IMR-90 (cell line): ENCODE measurements around the gene CLASRP. TPM values are rescaled to one million over a fixed set of nuclear protein-coding genes. Genes with fewer than 3 reads are reported as not detected.
A peak's percentile ranks its signal among the peaks of the same experiment; 100 is the strongest.

ENCODE experiments used
- ATAC-seq: fragments of 200-7000 bp; cut with Tn5 transposase; 2 replicates; pipeline ENCODE4 v1.9.1; 2020; ENCODE audit warnings: low read depth, mild to moderate bottlenecking, moderate library complexity
- BruUV-seq: library from RNA; stranded (reverse); fragments of 400-500 nt; replicated peaks from 2 replicates; lab custom pipeline; 2021; lab: Mats Ljungman, UMichigan
- CTCF ChIA-PET: fragments of 300-600 bp; formaldehyde crosslinking; extraction: SDS; loops from one replicate; lab custom pipeline; 2021; ENCODE audit warnings: antibody characterized with exemption; lab: Yijun Ruan, JAX
- POLR2A ChIA-PET: fragments of 300-600 bp; sonication (Branson Sonifier 250); formaldehyde crosslinking; loops from one replicate; lab custom pipeline; 2022; ENCODE audit warnings: antibody characterized with exemption; ENCODE audit not compliant: unreplicated experiment; lab: Charles Lee
- DNase-seq: peaks from one replicate; pipeline ENCODE4 v3.0.0; 2013
- H2AFZ ChIP-seq: replicated peaks from 2 replicates; pipeline ENCODE3; 2013; ENCODE audit warnings: low read length, mild to moderate bottlenecking; ENCODE audit not compliant: poor library complexity
- H2AK5ac ChIP-seq: 2 replicates; pipeline ENCODE4 v1.6.1; 2013; ENCODE audit warnings: low read depth, low read length, inconsistent platforms
- H2AK9ac ChIP-seq: replicated peaks from 2 replicates; pipeline ENCODE3; 2013; ENCODE audit warnings: mild to moderate bottlenecking, low read depth, low read length, moderate library complexity; ENCODE audit not compliant: poor library complexity
- H2BK120ac ChIP-seq: 2 replicates; pipeline ENCODE4 v1.6.1; 2013; ENCODE audit warnings: low read depth, low read length, inconsistent platforms
- H2BK15ac ChIP-seq: 3 replicates; pipeline ENCODE4 v1.6.1; 2013; ENCODE audit warnings: low read depth, low read length, inconsistent platforms
- H2BK20ac ChIP-seq: 2 replicates; pipeline ENCODE4 v1.6.1; 2013; ENCODE audit warnings: low read depth, mild to moderate bottlenecking, inconsistent platforms, low read length, moderate library complexity
- H2BK5ac ChIP-seq: 2 replicates; pipeline ENCODE4 v1.6.1; 2013; ENCODE audit warnings: mild to moderate bottlenecking, low read depth, low read length, inconsistent platforms; ENCODE audit not compliant: poor library complexity, severe bottlenecking
- H3K14ac ChIP-seq: replicated peaks from 2 replicates; pipeline ENCODE4 v1.6.1; 2013; ENCODE audit warnings: low read depth, low read length, inconsistent platforms
- H3K18ac ChIP-seq: 2 replicates; pipeline ENCODE4 v1.6.1; 2013; ENCODE audit warnings: low read depth, low read length, control low read depth
- H3K23ac ChIP-seq: 2 replicates; pipeline ENCODE4 v1.6.1; 2013; ENCODE audit warnings: low read depth, low read length, inconsistent platforms
- H3K27ac ChIP-seq: 2 replicates; pipeline ENCODE4 v1.5.1; 2013; ENCODE audit warnings: mild to moderate bottlenecking, control low read depth, low read length; ENCODE audit not compliant: insufficient read depth
- H3K27me3 ChIP-seq: 2 replicates; pipeline ENCODE4 v1.6.1; 2013; ENCODE audit warnings: low read length; ENCODE audit not compliant: control insufficient read depth, insufficient read depth
- H3K36me3 ChIP-seq: 2 replicates; pipeline ENCODE4 v1.6.1; 2013; ENCODE audit warnings: low read length, mixed read lengths; ENCODE audit not compliant: control insufficient read depth, insufficient read depth
- H3K4ac ChIP-seq: 2 replicates; pipeline ENCODE4 v1.6.1; 2013; ENCODE audit warnings: low read depth, low read length, inconsistent platforms
- H3K4me1 ChIP-seq: 2 replicates; pipeline ENCODE4 v1.6.1; 2013; ENCODE audit warnings: low read length, mixed read lengths; ENCODE audit not compliant: control insufficient read depth, insufficient read depth
- H3K4me2 ChIP-seq: 2 replicates; pipeline ENCODE4 v1.6.1; 2013; ENCODE audit warnings: low read depth, mild to moderate bottlenecking, control low read depth, low read length, moderate library complexity
- H3K4me3 ChIP-seq: 2 replicates; pipeline ENCODE4 v1.5.1; 2013; ENCODE audit warnings: low read depth, mild to moderate bottlenecking, control low read depth, low read length, moderate library complexity; ENCODE audit not compliant: insufficient read depth
- H3K56ac ChIP-seq: 2 replicates; pipeline ENCODE4 v1.6.1; 2013; ENCODE audit warnings: low read length, inconsistent platforms; ENCODE audit not compliant: insufficient read depth; ENCODE audit errors: extremely low read depth
- H3K79me1 ChIP-seq, 2 experiments: 2 replicates each; pipeline ENCODE4 v1.6.1; 2013; ENCODE audit warnings: low read length in 2 of 2, inconsistent platforms in 1 of 2, low read depth in 1 of 2
- H3K9ac ChIP-seq: 2 replicates; pipeline ENCODE4 v1.6.1; 2013; ENCODE audit warnings: low read depth, low read length, control low read depth
- H3K9me1 ChIP-seq: 2 replicates; pipeline ENCODE4 v1.6.1; 2013; ENCODE audit warnings: low read length, inconsistent platforms; ENCODE audit not compliant: insufficient read depth
- H3K9me3 ChIP-seq: 2 replicates; pipeline ENCODE4 v1.6.1; 2013; ENCODE audit warnings: low read length; ENCODE audit not compliant: control insufficient read depth, insufficient read depth
- H4K20me1 ChIP-seq: 2 replicates; pipeline ENCODE4 v1.6.1; 2013; ENCODE audit warnings: low read length, inconsistent platforms; ENCODE audit not compliant: insufficient read depth
- H4K5ac ChIP-seq: 2 replicates; pipeline ENCODE4 v1.6.1; 2013; ENCODE audit warnings: mild to moderate bottlenecking, low read depth, low read length, control low read depth
- H4K8ac ChIP-seq, 2 experiments: 2 replicates each; pipeline ENCODE4 v1.6.1; 2013; ENCODE audit warnings: low read depth in 2 of 2, low read length in 2 of 2, control low read depth in 1 of 2, inconsistent platforms in 1 of 2
- H4K91ac ChIP-seq: 2 replicates; pipeline ENCODE4 v1.6.1; 2013; ENCODE audit warnings: low read depth, low read length, inconsistent platforms; ENCODE audit not compliant: insufficient read depth
- BHLHE40 ChIP-seq: fragments of 150-350 bp; IDR thresholded peaks from 2 replicates; pipeline ENCODE4 v1.6.1; 2016; ENCODE audit warnings: mild to moderate bottlenecking, low read depth, low read length
- CHD1 ChIP-seq: IDR thresholded peaks from 2 replicates; pipeline ENCODE4 v1.6.1; 2012; ENCODE audit warnings: low read depth, low read length, improper control_type of control experiment
- FOS ChIP-seq: fragments of 150-350 bp; IDR thresholded peaks from 2 replicates; pipeline ENCODE4 v1.6.1; 2016; ENCODE audit warnings: low read depth, low read length
- MAZ ChIP-seq: IDR thresholded peaks from 2 replicates; pipeline ENCODE4 v1.6.1; 2012; ENCODE audit warnings: low read depth, mild to moderate bottlenecking, low read length, improper control_type of control experiment, moderate library complexity, borderline replicate concordance
- MXI1 ChIP-seq: IDR thresholded peaks from 2 replicates; pipeline ENCODE4 v1.6.1; 2012; ENCODE audit warnings: low read depth, mild to moderate bottlenecking, low read length, moderate library complexity, borderline replicate concordance
- USF2 ChIP-seq: fragments of 150-350 bp; IDR thresholded peaks from 2 replicates; pipeline ENCODE4 v1.6.1; 2017; ENCODE audit warnings: mild to moderate bottlenecking, antibody characterized with exemption, low read length, low read depth
- WGBS, 2 experiments: methylation state at CpG; one replicate each; pipeline versions ENCODE4 v1.1.5 to v1.1.7; 2013; ENCODE audit warnings: missing lambda C conversion rate in 2 of 2; ENCODE audit not compliant: insufficient read length in 1 of 2; ENCODE audit errors: extremely low coverage in 2 of 2; 5-methylcytosine and 5-hydroxymethylcytosine counted together
- dilution Hi-C: fragments of 300-500 bp; cut with HindIII; formaldehyde crosslinking; loops from one replicate; pipeline ENCODE4 v1.14.3; 2018; ENCODE audit warnings: low sequenced_read_pairs; ENCODE audit not compliant: unreplicated experiment
- in situ Hi-C: fragments of 300-500 bp; cut with MboI; formaldehyde crosslinking; loops from 3 replicates; pipeline ENCODE4 v1.14.3; 2019; ENCODE audit warnings: low sequenced_read_pairs, inconsistent platforms, mixed read lengths
- intact Hi-C: fragments of 100-400 bp; cut with micrococcal nuclease; formaldehyde crosslinking; loops from 2 replicates; pipeline ENCODE4 v1.10.0; 2022
- polyA plus RNA-seq, 3 experiments: library from polyadenylated mRNA; depleted of rRNA; stranded (reverse); fragments of >200 nt; gene quantifications; 2 replicates each; pipeline ENCODE4 v1.2.3, GENCODE V29; 2012; ENCODE audit warnings: low replicate concordance in 1 of 3
- total RNA-seq: library from RNA; depleted of rRNA; stranded (reverse); fragments of >200 nt; gene quantifications from 2 replicates; pipeline ENCODE4 v1.2.3, GENCODE V29; 2012

CLASRP gene
- total and polyA plus RNA-seq, 2 of the 4 experiments (the other 2 are of a cell fraction), result 19.9 to 31.7 TPM

GRCh38 chr19:45091031-45091923, 52.4 kb downstream of the CLASRP start:
- peak overlapping the region; percentile 10; the same call in 1 of the 2 replicates for H2AK5ac ChIP-seq
- peak overlapping the region; percentile 66 to 96 for H4K8ac ChIP-seq
- H4K5ac ChIP-seq, result peak overlapping the region; percentile 59
- 7% methylated on average over 17 of the region's 64 CpGs; no CpG with 5 or more reads in 1 of the 2 experiments for WGBS, 2 experiments
- peak overlapping the region; percentile 64; the same call in 1 of the 2 replicates for H3K14ac ChIP-seq
- intact Hi-C loops, result loop anchor here (5.0 kb wide), 1 partner anchor 36 kb away; no protein-coding TSS in a partner anchor
- H3K56ac ChIP-seq, result peak overlapping the region; percentile 60
- no peaks in the 10 kb centered on the region for H3K9me3 ChIP-seq
- in situ Hi-C loops, result no loop called here
- H2BK5ac ChIP-seq, result peak overlapping the region; percentile 63
- H3K79me1 ChIP-seq, result peaks cover 9 to 56% of the 10 kb centered on the region in 2 experiments
- peak; percentile 87 for ATAC-seq
- peak overlapping the region; percentile 46 for H3K4me3 ChIP-seq
- no peak overlapping the region for H3K18ac ChIP-seq
- no peak overlapping the region for H2BK120ac ChIP-seq
- peaks cover 31% of the 10 kb centered on the region for H4K20me1 ChIP-seq
- H2BK20ac ChIP-seq, result no peak overlapping the region
- CTCF ChIA-PET, result interaction anchor here (1.3 kb wide), 1 partner anchor 35 kb away, joined by 4 read pairs; no protein-coding TSS in a partner anchor
- no peaks in the 10 kb centered on the region for H3K27me3 ChIP-seq
- peak; percentile 99 for DNase-seq
- peak overlapping the region; percentile 90 for H2AFZ ChIP-seq
- peak overlapping the region; percentile 50; the same call in 1 of the 2 replicates for H3K23ac ChIP-seq
- peak overlapping the region; percentile 85 for H3K4me2 ChIP-seq
- no peak overlapping the region; the same call in 1 of the 2 replicates for H4K91ac ChIP-seq
- H3K9ac ChIP-seq, result peak overlapping the region; percentile 64
- H3K27ac ChIP-seq, result peak overlapping the region; percentile 25
- peaks cover 9% of the 10 kb centered on the region; the same call in 1 of the 2 replicates for H3K4me1 ChIP-seq
- POLR2A ChIA-PET, result interaction anchor here (0.6 kb wide), 1 partner anchor 158 kb away, joined by 7 read pairs; no protein-coding TSS in a partner anchor
- dilution Hi-C loops, result no loop called here
- peak overlapping the region; percentile 85 for H2AK9ac ChIP-seq
- no peak for TF ChIP-seq FOS
- peak; percentile 62; the same call in 1 of the 2 replicates for TF ChIP-seq MXI1
- TF ChIP-seq BHLHE40, result peak; percentile 41; the same call in 1 of the 2 replicates
- TF ChIP-seq CHD1, result no peak
- TF ChIP-seq MAZ, result peak; percentile 55; the same call in 1 of the 2 replicates
- peak; percentile 75 for TF ChIP-seq USF2
- H3K4ac ChIP-seq, result peak overlapping the region; percentile 48; the same call in 1 of the 2 replicates
- BruUV-seq, result no TSS peak
- H3K9me1 ChIP-seq, result 0 out of 2 replicates have a peak, but pooled peaks cover 8% of the 10 kb centered on the region
- peaks cover 7% of the 10 kb centered on the region for H3K36me3 ChIP-seq
- H2BK15ac ChIP-seq, result no peak overlapping the region
